Measurements from ENCODE around the gene NR2F2.
A peak's percentile ranks its signal among the peaks of the same experiment; 100 is the strongest.

The NR2F2 gene

DNA sequence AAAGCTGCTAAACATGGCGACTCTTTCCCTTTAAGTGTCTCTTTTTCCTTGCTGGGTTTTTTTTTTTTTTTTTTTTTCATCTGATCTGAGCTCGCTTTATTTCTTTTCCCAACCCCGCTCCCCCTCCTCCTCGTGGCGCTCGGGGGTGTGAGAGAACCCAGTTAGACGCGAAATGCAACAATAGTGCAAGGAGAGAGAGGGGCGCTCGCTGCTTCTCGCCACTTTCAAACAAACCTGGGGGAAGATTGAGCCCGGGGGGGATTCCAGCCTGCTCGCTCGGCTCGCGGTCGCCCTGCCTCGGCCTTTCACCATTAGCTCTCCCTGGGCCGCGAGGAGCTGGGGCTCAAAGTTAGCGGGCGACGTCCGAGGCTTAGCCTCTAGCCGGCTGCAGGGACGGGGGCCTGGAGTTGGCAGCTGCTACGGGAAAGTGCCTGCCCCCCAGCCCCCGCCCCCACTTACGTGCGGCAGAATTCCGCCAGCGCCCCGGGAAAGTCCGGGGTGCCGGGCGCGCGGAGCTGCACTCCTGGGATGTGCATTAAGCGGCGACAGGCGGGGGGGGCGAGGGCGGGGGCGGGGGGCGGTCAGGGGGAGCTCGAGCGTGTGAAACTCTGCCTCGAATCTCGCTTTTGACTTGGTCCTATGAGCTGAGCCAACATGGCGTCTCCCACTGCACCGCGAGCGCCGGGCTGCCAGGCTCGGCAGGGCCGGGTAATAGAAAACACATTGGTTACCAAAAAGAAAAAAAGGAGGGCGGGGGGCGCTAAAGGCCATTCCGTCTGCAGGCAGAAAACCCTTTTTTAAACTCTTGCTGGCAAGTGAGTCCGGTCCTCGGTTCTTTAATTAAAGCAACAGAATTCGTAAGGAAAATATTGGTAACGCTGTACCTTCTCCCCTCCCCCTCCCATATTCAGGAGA lies 10.4 kb downstream of the NR2F2 start:
- H3K4me3 ChIP-seq (ENCODE audit: low read depth, low read length): peak overlapping the region; percentile 93
- no peak for DNase-seq (ENCODE audit: low read depth)

DNA sequence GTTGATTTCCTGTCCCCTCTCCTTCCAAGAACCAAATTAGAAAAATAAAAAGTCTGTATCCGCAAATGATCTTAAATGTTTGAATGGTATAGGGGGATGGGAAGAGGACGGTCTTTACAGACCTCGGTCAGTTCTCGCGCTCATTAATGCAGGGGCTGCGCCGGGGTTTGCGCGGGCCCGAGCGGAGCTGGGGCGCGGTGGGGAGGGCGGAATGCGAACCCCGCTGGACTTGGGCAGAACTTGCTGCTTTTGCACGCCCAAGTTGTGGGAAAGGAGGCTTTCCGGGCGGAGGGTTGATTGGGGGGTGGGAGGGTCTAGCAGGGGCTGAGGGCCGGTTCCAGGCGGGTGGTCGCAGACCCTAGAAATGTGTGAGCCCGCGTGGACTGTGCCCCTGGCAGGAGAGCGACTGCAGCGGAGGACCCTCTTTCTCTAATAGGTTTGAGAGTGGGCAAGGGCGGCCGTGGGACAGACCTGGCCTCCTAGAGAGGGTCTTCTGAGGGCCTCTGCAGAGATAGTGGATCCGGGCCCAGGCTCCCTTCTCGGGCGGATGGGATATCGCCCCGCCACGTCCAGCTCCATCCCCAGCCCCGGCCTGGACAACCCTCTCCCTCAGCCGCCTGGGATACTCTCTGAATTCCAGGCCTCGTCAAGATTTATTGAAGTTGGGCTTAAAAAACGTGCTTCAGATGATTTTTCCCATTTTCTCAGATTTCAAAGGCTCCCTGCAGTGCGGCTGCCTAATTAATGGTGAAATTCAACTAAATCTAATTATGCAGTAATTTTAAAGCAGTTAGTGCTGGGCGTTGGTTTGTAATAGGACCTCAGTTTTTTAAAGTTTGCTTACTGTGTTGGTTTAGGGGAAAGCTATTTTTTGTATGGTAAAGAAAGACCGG lies 11.3 kb downstream of the NR2F2 start:
- H3K4me3 ChIP-seq (ENCODE audit: low read depth, low read length): peak overlapping the region; percentile 93
- DNase-seq (ENCODE audit: low read depth): no peak

DNA sequence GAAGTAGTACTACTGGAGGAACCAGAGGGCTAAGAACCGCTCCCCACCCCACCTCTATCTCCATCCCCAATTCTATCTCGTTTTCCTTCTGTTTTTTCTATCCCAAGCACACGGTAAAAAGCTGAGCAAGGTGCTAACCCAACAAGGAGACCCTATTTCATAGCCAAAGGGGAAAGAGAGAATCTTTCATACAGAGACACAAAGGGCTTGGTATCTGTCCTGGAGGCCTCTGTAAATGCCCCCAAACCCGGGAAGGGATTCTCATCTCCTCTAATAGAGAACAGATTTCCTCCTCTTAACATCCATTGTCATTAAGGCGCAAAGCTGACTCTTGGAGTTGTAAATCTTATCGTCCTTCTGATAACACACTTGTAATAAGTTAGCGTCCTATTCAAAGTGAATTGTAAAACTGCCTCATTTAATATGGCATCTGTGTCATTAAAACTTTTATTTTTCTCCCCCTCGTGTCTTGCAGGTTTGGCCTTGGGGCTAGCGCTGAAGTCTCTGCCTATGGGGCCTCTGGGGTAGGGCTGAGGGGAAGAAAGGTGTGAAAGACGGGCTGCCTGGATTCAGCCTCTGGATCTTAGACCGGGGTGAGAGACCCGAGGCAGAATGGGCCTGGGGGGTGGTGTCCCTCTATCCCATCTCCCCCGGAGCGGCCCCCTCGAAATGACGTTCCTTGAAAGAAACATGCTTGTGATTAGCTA lies 12.1 kb downstream of the NR2F2 start:
- no peak for DNase-seq (ENCODE audit: low read depth)
- peak overlapping the region; percentile 93 for H3K4me3 ChIP-seq (ENCODE audit: low read depth, low read length)

DNA sequence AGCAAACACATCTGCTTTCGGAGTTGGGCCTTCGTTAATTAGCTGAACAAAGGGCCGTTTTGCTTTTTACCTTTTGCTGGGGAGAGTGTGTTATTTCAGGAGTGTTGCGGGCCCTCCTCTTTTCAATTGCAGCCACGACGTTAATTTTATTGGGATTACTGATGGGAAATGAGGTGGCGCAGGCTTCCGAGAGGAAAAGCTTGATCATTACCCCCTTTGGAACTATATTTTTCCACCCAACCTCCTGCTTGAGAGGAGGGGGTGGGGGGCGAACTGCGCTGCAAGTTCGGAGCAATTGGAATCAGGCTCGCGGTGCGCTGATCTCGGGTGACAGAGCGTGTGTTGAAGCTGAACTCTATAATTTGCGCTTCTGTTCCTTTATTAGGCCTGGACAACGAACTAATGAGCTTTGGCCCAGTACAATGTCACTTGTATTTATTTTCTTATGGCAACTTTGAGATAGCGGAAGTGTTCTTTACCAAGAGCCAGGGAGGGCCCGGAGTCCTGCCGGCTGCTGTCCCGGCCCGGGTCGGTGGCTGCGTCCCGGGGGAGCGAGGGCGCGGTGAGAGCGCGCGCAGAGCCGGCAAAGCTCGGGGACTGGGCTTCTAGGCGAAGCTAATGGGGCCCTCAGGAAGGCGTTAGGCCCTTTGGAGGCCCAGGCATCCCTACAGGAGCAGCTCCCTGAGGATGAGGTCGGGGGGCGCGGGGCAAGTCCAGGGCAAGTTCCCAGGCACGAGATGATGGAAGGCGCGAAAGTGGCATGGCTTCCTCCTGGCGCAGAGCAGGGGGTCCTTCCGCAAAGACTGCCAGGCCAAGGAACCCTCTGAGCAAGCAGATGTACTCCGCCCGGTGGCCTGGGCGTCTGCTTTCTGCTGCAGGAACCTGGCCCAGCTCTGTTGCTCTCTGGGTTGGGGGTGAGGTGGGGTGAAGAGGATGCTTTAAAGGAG lies 12.9 kb downstream of the NR2F2 start:
- H3K4me3 ChIP-seq (ENCODE audit: low read depth, low read length): peak overlapping the region; percentile 93
- DNase-seq (ENCODE audit: low read depth): no peak

DNA sequence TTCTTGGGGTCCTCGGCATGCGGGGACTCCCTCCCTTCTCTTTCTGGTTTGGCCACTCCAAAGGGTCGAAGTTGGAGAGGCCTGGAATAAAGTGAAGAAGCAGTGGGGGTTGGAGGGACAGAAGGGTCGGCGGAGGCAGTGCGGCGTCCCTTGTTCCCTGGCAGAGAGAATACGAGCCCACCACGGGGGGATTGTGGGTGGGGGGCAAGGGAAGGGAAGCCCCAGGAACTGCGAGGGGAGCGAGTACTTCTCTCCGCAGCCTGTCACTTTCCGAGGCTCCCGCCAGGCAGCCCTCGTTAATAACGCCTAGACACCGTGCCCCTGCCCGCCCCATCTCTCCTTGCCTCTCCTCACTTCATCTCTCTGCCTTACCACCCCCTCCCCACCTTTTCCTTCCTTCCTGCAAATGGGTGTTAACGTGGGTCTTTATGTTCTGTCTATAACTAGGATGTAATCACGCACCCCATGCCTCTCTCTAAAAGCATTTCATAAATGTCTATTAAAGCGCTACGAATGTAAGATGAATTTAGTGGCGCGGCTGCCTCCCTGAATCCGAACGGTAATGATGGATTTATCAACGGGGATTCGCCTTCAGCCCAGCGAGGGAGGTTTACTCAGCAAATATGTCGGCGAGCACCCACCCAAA lies 13.7 kb downstream of the NR2F2 start:
- no peak for DNase-seq (ENCODE audit: low read depth)

DNA sequence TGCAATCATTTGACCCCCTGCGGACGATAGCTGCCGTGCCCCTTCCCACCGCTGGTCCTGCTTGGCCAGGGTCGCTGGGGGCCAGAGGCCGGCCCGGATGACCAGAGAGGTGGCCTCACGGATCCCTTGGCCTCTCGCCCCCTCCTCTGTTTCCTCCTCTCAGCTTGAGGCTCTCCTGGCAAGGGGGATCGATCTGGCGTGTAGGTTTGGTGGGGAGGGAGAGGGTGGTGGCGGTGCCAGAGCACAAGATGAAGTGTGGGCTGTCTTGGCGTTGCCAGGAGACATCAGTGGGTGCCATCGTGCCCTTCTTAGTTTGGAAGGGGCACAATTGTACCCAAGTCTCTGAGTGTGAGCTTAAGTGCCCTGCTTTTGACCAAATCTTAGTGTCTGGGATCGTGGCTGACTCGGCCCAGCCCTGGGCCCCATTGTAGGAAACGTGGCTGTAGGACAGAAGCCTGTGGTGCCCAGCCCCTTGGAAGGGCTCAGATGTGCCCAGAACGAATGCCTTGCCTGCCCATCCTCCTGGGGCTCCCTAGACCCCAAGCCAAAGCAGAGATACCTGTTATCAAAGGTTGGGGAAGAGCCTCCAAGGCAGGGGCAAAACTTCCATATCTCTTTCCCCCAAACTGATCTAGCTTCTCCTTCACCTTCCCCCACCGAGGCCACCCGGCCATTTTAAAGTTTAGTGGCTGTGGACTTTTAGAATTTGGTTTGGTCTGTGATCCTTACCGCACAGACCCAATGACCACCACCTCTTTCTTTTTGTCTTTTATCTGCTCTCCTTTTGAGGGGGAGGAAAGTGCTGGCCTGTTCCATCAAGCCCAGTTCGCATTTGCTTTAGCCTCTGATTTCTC lies 14.4 kb downstream of the NR2F2 start:
- DNase-seq (ENCODE audit: low read depth): no peak
- H3K4me3 ChIP-seq (ENCODE audit: low read depth, low read length): peak overlapping the region; percentile 40

More for the DNA sequence above, 13.7 kb downstream of the NR2F2 start:
- H3K4me3 ChIP-seq (ENCODE audit: low read depth, low read length): peak overlapping the region; percentile 93

DNA sequence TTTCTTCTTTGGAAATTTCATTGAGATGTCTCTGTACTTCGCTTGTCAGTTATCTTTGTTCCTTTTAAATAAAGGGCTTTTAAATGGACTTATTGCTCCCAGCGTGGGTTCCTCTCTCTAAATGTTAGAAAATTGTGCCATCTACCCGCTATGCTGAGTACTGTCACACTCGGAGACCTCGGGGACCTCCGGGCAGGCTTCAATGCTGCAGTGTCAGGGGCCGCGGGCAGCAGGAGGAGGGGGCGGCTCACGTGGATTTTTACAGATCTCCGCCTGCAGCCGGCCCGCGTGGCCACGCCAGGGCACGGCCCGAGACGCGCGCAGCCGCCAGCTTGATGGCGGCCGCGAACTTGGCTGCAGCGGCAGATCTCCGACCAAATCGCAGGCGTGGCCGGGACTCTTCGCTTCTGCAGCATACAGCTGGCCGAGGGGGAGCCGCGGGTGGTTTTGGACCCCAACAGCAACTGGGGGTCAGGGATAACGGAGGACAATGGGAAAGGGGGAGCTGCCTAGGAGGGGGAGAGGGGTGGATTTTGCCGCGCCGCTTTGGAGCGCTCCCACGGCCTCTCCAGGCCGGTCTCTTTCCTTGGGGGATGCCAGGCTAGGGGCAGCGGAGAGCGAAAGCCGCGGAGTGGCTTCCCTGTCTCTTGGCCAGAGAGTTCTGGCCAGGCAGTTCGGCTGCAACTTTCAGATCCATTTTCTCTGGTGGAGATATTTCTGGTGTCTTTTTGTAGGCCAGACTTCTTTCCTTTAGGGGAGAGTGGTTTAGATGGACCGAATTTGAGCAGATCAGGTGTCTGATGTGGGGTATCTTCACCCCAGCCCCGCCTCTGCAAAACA lies 15.3 kb downstream of the NR2F2 start:
- H3K4me3 ChIP-seq (ENCODE audit: low read depth, low read length): peak overlapping the region; percentile 40
- no peak for DNase-seq (ENCODE audit: low read depth)

DNA sequence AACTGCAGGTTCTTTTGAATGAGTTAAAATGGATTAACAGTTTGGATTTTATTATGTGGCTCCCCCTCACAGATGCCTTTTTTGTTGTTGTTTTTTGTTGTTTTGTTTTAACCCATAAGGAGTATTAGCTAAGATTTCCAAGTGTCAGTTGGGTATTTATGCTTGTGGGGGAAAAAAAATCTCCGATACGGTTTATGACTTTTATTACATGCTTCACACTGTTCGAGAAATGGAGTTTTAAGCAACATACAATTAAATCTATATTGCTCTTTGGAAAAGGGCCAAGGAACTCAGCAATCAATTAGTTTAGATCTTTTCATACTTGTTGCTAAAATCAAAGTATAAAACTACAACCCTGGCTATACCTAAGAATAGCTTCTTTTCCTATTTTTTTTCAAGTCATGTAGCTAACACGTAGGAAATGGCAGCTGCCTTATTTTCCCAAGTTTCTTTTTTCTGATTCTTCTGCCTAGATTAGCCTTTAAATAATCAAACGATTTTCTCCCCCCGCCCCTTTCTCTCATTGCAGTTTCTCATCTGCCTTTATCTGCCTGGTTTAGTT lies 16.0 kb downstream of the NR2F2 start:
- no peak overlapping the region for H3K4me3 ChIP-seq (ENCODE audit: low read depth, low read length)

DNA sequence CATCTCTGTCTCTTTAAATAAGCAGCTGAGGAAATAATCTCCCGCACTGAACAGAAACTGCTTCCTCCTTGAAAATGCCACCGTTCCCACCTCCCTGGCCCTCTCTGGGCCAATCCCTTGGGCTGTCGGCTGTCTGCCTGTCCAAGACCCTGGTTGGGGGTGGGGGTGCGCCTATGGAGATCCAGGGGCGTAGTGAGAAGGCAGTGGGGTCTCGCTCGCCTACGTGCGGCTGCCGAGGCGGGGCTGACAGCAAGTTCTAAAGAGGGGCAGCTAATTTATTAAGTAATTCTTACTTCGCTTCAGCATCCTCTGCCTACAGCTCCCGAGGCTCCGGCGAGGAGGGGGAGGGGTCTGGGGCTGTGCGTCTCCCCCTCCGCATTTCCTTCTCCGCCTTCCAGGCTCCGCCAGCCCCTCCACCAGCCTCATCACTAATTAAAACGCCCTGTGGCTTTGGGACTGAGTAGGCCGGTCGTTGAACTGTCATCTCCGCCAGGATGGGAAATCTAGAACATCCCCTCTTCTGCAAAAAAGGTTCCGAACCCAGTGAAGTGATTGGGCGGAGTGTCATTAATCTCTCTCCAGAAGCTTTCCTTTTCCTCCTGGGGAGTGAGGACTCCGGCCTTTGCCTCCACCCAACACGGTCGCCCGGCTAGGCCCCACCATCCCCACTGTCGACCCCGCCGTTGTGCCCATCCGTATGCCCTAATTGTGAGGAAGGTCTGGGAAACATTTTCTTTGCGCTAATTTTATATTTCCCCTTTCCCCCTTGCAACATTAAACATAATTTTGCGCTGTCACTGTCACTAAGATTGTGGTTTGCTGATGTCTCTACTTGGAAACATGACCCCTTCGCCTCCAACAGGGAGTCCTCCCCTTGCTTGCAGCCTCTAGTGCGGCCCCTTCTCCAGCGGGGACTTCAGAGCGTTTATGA lies 16.9 kb downstream of the NR2F2 start:
- no peak for DNase-seq (ENCODE audit: low read depth)
- no peak overlapping the region for H3K4me3 ChIP-seq (ENCODE audit: low read depth, low read length)

More for the DNA sequence above, 16.0 kb downstream of the NR2F2 start:
- DNase-seq (ENCODE audit: low read depth): no peak

DNA sequence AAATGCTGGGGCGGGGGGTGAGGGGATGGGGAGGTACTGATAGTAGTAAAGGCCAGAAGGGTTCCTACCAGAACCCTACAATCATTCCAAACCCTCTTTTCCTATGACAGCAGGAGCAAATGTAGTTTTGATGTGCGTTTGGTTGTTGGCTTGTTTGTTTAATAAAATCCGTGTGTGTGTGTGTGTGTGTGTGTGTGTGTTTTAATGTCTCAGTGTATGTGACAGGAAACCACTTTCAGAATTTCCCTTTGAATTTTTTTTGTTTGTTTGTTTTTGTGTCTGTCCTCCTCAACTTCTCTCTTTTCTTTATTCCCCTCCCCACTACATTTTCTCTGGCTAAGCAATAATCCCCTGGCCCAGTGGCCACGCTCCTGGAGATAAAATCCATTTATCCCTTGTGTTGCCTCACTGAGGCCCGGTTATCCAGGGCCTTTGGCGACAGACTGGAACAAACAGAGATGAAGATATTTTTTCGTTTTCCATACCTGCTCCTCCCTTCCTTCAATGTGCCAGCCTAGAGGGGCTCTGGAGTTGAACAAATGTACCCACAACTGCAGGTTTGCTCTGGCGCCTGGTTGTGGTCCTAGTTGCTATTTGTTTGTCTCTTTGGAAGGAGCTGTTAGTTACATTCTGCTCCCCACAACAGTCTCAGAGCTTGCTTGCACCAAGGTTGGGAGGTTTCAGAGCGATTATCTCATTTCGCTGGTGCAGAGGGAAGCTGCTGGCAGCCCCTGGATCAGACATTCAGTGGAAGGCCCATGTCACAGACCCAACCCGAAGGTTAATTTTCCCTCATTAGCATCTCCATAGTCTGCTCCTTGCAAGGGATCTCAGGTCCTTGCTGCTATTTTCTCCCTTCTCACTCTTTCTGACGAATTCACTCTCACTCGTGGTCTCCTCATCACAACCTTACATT lies 17.9 kb downstream of the NR2F2 start:
- no peak for DNase-seq (ENCODE audit: low read depth)

DNA sequence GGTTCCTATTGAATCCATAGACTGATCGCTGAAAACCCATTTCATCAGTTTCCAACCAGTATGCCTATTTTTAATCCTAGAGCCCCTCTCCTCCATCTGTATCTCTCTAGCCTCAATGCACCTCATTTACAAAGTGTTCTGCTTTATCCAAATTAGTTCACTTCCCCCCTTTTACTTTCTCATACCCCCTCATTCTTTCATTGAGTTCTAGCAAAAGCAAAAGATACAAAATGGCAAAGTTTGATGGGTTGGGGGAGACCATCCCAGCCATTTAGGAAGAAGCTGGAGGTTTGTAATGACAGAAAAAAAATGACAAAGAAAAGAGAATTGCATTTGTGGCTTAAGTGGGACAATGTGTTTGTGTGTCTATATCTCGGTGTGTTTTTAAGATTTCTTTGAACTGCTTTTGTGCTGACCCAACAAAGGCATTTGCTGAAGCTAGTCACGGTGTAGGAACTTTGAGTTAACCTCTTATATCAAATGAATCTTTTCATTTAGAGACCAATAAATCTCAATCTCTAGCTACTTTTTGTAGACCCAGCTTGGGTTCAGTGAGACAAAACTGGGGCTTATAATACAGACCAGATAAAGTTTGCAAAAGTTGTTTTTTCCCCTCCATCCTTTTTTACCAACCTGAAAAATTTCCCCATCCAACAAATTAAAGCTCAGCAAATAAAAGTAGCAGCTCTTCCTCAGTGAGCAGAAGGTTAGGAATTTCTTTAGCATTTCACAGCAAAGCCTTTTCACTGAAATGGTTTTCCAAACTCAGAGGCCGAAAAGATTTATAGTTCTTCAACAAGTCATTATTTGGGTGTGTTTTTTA lies 18.7 kb downstream of the NR2F2 start:
- H3K4me3 ChIP-seq (ENCODE audit: low read depth, low read length): no peak overlapping the region
- DNase-seq (ENCODE audit: low read depth): no peak

More for the DNA sequence above, 17.9 kb downstream of the NR2F2 start:
- H3K4me3 ChIP-seq (ENCODE audit: low read depth, low read length): no peak overlapping the region

DNA sequence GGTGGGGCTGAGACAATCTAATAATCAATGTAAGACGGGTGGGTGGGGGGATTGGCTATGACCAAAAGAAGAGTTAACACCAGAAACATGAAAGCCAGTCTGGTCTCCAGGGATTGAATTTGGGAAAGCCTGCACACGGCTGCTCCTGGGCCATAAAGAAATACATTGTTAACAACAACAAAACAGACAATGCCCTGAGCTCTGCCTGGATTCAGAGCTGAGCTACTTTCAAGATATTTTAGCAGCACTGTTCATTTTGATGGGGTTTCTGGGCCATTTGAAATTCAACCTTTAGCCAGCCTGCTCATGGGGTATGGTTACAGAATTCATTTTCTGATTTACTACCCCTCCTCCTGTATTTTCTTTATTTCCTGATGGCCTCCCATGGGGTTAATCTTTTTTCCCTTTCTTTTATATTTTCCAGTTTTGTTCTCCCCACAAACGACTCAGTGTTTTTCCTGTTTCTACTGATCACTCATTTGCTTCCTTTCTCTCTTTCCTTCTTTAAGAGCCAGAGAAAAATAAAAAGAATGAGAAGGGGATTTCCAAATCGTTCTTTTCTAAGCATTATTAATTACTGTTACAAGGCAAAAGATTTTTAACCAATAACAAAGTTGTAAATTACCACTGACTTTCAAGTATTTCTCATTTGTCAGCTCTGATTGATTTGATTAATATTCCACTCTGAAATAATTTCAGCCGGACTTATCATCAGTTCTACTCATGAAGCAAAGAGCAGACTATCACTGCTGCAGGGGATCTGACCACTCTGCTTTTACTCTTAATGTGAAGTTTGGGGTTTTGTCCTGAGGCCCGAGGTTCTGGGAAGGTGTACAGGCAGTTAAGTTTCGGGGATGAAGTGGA lies 19.6 kb downstream of the NR2F2 start:
- H3K4me3 ChIP-seq (ENCODE audit: low read depth, low read length): no peak overlapping the region
- no peak for DNase-seq (ENCODE audit: low read depth)

Data from skeletal muscle cell (primary cell).